Heart left ventricle (tissue), 13 donors: Measurements from ENCODE around the gene ERBB2.

Experiments
- CTCF ChIP-seq, 12 donors: fragments of 200-600 bp; sonication (generic) in 4 of 12; IDR thresholded peaks; one replicate each; pipeline versions ENCODE4 v1.5.0 to v1.8.0; 2018 to 2022; ENCODE audit warnings: antibody characterized with exemption in 12 of 12, mild to moderate bottlenecking in 5 of 12
- POLR2A ChIP-seq, 2 donors: fragments of 450-650 bp; IDR thresholded peaks; one replicate each; pipeline ENCODE4 v1.6.1; 2017; ENCODE audit warnings: antibody characterized with exemption in 2 of 2, mild to moderate bottlenecking in 2 of 2, moderate library complexity in 2 of 2
- donor health status: ischemic (EF 13 %, LVEDD 7.1; RV severe dilation, severe dysfunction).
- donor health status: DM: no; HTN: yes; CAD: no.
- donor health status: DM: no; HTN: no; CAD: no.
- donor health status: ischemic (EF 25% LVEDD 6.9; RV normal size, moderate dysfunction).
- donor health status: ischemic (EF 25% LVEDD 5.7; RV mildly dilated, moderate dysfunction).
- donor health status: ischemic (EF 35%, LVEDD 5.7; RV mildly dilated, moderate dysfunction).
- donor health status: nonischemic (EF 11% LVEDD 7.7; RV severe dilation, severe dysfunction).
- donor health status: DM: yes; HTN: yes; CAD: no.
- donor health status: PGD.
- donor health status: ischemic (EF 29% LVEDD 5.4; RV normal size, mild dysfunction).
- donor health status: nonischemic (EF 23%, LVEDD 6.1; RV moderate dilation, normal function).

GRCh38 chr17:39752241-39752881 lies 52.5 kb downstream of the ERBB2 start:
- no peak for TF ChIP-seq CTCF (IDR thresholded peaks at IDR 0.05)
- TF ChIP-seq POLR2A (IDR thresholded peaks at IDR 0.05) = no peak
